Measurements from ENCODE around the gene HSD17B4. TPM values are rescaled to one million over a fixed set of nuclear protein-coding genes. Genes with fewer than 3 reads are reported as not detected.

Gene HSD17B4
- total RNA-seq, 2 donors from 2014 or later: 453 to 480 TPM

DNA sequence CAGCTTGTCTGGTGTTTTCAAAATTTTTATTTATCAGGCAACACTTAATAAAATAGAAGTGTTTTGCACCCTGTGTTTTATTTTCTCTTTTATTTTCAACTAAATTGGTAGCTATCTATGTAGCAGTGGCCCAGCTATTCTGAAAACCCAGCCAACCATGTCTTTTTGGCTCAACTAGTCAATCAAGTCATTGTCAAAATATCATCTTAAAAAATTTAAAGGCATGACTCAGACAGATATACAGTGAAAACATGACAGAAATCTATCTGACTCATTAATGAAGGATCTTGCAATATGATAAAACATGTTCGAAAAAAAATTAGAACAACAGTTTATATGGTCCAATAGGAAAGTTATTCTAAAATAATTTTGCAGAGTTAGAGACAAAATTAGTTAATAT, 75.1 kb downstream of the HSD17B4 start:
- H3K27me3 Mint-ChIP-seq (ENCODE audit: insufficient read depth): no peaks in the 10 kb centered on the region
- 100% methylated on average over 1 of the region's 1 CpG; no CpG with 5 or more reads in 1 of the 2 experiments for WGBS, 2 experiments (ENCODE audit: insufficient coverage in 1 of 2, insufficient read length in 1 of 2)
- H3K4me1 Mint-ChIP-seq: peaks cover 27% of the 10 kb centered on the region
- peaks cover 4% of the 10 kb centered on the region for H3K9me3 Mint-ChIP-seq
- Histone ChIP-seq H3K4me3 (ENCODE audit: low read length) (no peak overlapping the region), H3K4me1 (ENCODE audit: control insufficient read depth, insufficient read depth, low read length) (no peaks in the 10 kb centered on the region), H3K9ac (ENCODE audit: extremely low read depth, low read length, poor library complexity, severe bottlenecking) (no peak overlapping the region), H3K36me3 (ENCODE audit: control insufficient read depth, insufficient read depth, low read length) (peaks cover 62% of the 10 kb centered on the region), H3K9me3 (ENCODE audit: control insufficient read depth, low read length) (no peaks in the 10 kb centered on the region), H3K27ac (ENCODE audit: low read depth, low read length) (no peak overlapping the region), H3K27me3 (ENCODE audit: control insufficient read depth, insufficient read depth, low read length, poor library complexity, severe bottlenecking) (no peaks in the 10 kb centered on the region)
- no peak for DNase-seq
- H3K4me3 Mint-ChIP-seq: no peak overlapping the region
- peaks cover 52% of the 10 kb centered on the region for H3K36me3 Mint-ChIP-seq (ENCODE audit: low read depth)
- TF ChIP-seq, protein P1, sequence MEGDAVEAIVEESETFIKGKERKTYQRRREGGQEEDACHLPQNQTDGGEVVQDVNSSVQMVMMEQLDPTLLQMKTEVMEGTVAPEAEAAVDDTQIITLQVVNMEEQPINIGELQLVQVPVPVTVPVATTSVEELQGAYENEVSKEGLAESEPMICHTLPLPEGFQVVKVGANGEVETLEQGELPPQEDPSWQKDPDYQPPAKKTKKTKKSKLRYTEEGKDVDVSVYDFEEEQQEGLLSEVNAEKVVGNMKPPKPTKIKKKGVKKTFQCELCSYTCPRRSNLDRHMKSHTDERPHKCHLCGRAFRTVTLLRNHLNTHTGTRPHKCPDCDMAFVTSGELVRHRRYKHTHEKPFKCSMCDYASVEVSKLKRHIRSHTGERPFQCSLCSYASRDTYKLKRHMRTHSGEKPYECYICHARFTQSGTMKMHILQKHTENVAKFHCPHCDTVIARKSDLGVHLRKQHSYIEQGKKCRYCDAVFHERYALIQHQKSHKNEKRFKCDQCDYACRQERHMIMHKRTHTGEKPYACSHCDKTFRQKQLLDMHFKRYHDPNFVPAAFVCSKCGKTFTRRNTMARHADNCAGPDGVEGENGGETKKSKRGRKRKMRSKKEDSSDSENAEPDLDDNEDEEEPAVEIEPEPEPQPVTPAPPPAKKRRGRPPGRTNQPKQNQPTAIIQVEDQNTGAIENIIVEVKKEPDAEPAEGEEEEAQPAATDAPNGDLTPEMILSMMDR (conservative IDR thresholded peaks at IDR 0.05): no peak
- H3K27ac Mint-ChIP-seq: no peak overlapping the region

- H3K9me3 Mint-ChIP-seq: no peaks in the 10 kb centered on the region
- Histone ChIP-seq H3K9me3 (ENCODE audit: control insufficient read depth, low read length) (no peaks in the 10 kb centered on the region), H3K36me3 (ENCODE audit: control insufficient read depth, insufficient read depth, low read length) (peaks cover 74% of the 10 kb centered on the region), H3K27me3 (ENCODE audit: control insufficient read depth, insufficient read depth, low read length, poor library complexity, severe bottlenecking) (no peaks in the 10 kb centered on the region), H3K9ac (ENCODE audit: extremely low read depth, low read length, poor library complexity, severe bottlenecking) (no peak overlapping the region), H3K4me3 (ENCODE audit: low read length) (no peak overlapping the region), H3K4me1 (ENCODE audit: control insufficient read depth, insufficient read depth, low read length) (no peaks in the 10 kb centered on the region), H3K27ac (ENCODE audit: low read depth, low read length) (no peak overlapping the region)
- H3K27ac Mint-ChIP-seq: no peak overlapping the region
- H3K4me3 Mint-ChIP-seq: no peak overlapping the region
- H3K27me3 Mint-ChIP-seq (ENCODE audit: insufficient read depth): no peaks in the 10 kb centered on the region
- no peak for DNase-seq
- H3K36me3 Mint-ChIP-seq (ENCODE audit: low read depth): peaks cover 62% of the 10 kb centered on the region
- TF ChIP-seq, protein P1 (conservative IDR thresholded peaks at IDR 0.05): no peak
- WGBS, 2 experiments (ENCODE audit: insufficient coverage in 1 of 2, insufficient read length in 1 of 2): 96 to 100% methylated on average over 1 to 2 of the region's 2 CpGs
- peaks cover 27% of the 10 kb centered on the region for H3K4me1 Mint-ChIP-seq
These were observed 77.5 kb downstream of the HSD17B4 start for GRCh38 chr5:119529811-119530210.

DNA sequence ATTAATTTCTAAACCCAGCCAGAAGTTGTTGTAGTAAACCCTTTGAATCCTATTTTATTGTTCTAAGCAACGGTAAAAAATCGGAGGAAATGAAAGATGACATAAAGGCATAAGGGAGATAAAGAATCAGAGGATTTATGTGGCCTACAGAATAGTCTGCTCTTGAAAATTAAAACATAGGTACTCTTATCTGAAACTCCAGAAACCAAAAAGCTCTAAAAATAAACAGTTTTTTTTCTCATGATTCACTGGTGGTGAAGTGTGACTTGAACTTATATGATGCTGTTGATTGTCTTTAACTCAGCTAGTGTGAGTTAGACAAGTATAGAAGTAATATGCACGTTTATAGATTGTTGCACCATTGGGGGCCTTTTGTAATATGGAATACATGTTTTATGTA, 80.3 kb downstream of the HSD17B4 start:
- Mint-ChIP-seq H3K36me3 (ENCODE audit: low read depth) (peaks cover 64% of the 10 kb centered on the region), H3K4me3 (no peak overlapping the region), H3K27me3 (ENCODE audit: insufficient read depth) (no peaks in the 10 kb centered on the region), H3K9me3 (no peaks in the 10 kb centered on the region), H3K27ac (no peak overlapping the region), H3K4me1 (peaks cover 33% of the 10 kb centered on the region)
- Histone ChIP-seq H3K36me3 (ENCODE audit: control insufficient read depth, insufficient read depth, low read length) (peaks cover 69% of the 10 kb centered on the region), H3K9me3 (ENCODE audit: control insufficient read depth, low read length) (no peaks in the 10 kb centered on the region), H3K4me3 (ENCODE audit: low read length) (no peak overlapping the region), H3K9ac (ENCODE audit: extremely low read depth, low read length, poor library complexity, severe bottlenecking) (no peak overlapping the region), H3K27me3 (ENCODE audit: control insufficient read depth, insufficient read depth, low read length, poor library complexity, severe bottlenecking) (no peaks in the 10 kb centered on the region), H3K4me1 (ENCODE audit: control insufficient read depth, insufficient read depth, low read length) (peaks cover 4% of the 10 kb centered on the region), H3K27ac (ENCODE audit: low read depth, low read length) (no peak overlapping the region)
- DNase-seq: no peak
- WGBS, 2 experiments (ENCODE audit: insufficient coverage in 1 of 2, insufficient read length in 1 of 2): 94 to 100% methylated on average over 1 to 3 of the region's 3 CpGs
- TF ChIP-seq, protein P1 (conservative IDR thresholded peaks at IDR 0.05): no peak

Data from endodermal cell (in vitro differentiated cells).